HG03039 (cell line): ENCODE measurements around the gene AFF3.
"Not testable (repeated sequence)": the region's sequence is repeated elsewhere in the genome, so short reads cannot be mapped to it uniquely, and the experiment has no call there.

ENCODE experiments used
- ATAC-seq: cut with Tn5 transposase; IDR thresholded peaks from one replicate; pipeline ENCODE4 v1.9.1; 2021; ENCODE audit warnings: mild to moderate bottlenecking, moderate library complexity; ENCODE audit not compliant: unreplicated experiment

The AFF3 gene

GRCh38 chr2:99974275-99974674 lies 168.1 kb downstream of the AFF3 start:
- no peak for ATAC-seq

- ATAC-seq = no peak
Observed at GRCh38 chr2:99971326-99971900, 171.0 kb downstream of the AFF3 start.

DNA sequence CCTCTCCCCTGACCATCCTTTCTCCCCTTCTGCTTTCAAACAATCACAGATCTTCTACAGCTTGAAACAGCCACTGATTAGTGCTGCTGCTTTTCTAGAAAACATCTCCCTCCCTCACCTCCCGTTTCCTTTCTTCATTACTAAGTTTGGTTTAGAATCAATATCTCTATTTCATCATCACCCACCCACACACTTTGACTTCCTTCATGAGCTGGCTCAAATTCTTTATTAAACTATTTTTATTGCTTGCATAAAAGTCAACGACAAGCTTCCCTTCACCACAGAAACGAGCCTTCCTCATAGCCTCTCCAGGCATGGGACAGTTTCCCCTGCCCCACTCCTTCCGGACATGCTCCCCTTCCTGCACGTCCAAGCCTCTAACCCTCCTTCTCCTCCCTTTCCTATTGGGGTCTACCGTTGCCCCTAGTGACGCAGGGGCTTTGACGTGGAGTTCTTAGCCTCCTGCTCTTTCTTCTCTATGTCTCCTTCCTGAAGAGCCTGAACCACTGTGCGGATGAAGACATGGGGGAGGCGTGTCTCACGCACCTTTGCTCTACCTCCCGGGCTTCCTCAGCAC lies 172.0 kb downstream of the AFF3 start:
- no peak for ATAC-seq

DNA sequence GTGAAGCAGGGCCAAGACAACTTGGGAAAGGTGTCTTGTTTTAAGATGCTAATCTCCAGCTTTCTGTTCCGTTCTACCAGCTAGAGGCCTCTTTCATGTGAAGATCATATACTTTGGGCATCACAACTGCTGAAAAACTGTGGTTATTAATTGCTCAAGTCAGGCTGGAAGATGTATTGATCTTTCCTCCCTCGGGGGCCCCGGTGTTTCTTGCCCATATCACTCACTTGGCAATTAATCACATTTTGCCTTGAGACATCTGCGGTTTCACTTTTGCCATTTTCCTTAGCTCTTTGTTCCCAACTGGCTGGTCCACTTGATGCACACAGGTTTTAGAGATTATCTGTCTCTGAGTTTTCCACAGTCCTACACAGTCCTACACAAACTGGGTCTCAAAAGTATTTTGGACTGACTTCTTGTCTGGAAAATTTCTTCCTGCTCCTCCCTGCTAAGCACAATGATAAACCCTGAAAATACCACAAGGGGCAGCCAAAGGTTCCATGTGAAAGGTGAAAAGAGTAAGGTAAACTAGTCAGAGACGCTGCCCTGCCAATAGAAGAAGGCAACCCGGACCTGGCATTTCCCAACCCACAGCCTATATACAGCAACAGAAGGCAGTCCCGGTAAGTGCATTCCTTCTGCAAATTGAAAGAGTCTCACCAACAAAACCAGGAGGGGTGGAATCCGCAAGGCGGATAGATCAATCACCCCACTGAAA lies 181.0 kb downstream of the AFF3 start:
- no peak for ATAC-seq

DNA sequence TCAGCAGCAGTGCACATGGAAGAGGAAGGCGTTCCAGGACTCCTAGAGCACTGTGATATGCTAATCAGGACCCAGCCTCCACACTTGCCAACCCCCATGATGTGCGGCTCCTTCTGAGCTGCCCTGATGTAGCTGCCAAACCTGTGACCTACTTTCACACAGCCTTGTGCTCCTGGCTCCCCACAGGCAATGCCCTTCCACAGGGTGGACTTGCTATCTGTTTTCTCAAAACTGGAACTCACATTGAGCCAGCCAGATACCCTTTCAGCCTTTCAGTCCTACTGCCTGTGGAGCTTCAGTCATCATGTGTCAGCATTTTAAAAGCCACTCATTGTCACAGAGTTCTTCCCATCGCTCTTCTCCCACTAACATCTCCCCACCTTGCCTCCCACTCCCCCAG lies 181.6 kb downstream of the AFF3 start:
- ATAC-seq = no peak

DNA sequence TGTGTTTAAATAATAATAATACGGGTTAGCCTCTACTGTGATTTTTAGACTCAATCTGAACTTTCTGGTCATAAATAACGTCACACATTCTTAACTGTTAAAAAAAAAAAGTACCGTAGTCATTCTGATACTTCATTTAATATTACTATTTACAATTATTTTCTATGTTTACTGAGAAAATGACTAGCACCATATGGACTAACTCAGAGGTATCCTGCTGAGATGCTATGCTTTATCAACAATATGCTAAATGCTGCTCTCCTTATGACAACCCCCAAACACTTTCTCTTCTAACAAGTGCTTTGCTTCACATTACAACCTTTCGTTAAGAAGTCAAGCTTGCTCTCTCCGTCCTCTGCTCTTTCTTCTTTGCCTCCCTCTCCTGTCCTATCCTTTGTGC lies 182.1 kb downstream of the AFF3 start:
- no peak for ATAC-seq

DNA sequence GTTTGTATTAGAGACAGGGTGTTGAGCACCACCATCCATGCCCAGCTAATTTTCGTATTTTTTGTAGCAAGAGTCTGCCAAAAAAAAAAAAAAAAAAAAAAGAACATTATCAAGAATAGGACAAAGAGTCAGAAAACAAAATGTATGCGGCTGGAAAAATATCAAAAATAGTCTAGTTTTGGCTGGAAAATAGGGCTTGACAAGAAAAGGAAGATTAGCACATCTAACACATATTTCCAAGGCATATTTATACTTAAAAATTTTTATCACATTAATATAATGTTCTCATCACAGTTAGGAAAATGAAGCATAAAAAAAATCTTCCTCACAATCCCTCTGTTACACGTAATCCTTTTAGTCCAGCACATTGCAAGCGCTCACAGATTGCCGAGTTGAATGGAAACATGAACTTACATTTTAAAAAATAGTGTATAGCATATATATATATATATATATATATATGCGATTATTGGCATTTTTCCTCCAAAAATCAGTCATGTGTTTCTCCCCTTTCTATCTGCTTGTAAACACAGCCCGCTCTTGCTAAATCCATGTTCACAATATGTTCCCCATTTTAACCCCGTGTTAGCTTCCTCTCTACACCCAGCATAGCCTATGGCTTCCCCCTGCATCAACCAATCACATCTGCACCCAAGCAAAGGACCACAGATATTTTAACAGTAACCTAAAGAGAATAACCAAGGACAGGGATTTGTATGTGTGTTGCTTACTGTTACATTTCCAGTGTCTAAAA lies 183.0 kb downstream of the AFF3 start:
- ATAC-seq = no peak

DNA sequence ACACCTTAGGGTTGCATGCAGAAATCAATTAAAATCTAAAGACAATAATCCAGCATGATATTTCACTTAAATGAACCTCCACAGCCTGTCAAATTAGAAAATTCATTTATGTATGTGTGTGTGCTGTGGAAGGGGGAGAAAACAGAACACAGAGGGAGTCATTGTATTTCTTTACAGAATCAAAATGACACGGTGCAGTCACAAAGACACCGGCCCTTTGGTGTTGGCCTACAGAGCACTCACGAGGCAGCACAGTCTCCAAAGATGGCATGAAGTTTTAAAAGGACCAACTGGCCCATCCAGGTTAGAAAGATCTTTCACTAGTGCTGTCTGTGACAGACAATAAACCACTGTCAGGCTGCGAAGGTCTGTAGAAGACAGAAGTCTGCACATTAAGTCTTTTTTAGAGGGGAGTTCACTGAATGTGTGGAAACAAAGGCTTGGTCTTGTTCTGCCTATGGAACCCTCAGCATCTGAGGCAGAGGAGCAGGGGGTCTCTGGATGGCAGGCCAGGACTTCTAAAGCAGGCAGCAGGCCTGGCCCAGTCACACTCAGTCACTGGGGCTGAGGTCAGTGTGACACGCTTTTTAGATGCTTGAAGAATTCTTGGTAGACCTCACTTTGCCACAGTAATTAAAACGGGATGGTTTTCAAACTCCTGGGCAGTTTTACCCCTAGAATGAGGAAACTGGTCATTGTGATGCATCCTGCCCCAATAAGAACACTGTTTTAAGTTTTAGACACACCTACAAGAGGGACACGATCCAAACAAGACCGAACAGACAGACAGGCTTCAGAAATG lies 184.9 kb downstream of the AFF3 start:
- ATAC-seq = no peak

DNA sequence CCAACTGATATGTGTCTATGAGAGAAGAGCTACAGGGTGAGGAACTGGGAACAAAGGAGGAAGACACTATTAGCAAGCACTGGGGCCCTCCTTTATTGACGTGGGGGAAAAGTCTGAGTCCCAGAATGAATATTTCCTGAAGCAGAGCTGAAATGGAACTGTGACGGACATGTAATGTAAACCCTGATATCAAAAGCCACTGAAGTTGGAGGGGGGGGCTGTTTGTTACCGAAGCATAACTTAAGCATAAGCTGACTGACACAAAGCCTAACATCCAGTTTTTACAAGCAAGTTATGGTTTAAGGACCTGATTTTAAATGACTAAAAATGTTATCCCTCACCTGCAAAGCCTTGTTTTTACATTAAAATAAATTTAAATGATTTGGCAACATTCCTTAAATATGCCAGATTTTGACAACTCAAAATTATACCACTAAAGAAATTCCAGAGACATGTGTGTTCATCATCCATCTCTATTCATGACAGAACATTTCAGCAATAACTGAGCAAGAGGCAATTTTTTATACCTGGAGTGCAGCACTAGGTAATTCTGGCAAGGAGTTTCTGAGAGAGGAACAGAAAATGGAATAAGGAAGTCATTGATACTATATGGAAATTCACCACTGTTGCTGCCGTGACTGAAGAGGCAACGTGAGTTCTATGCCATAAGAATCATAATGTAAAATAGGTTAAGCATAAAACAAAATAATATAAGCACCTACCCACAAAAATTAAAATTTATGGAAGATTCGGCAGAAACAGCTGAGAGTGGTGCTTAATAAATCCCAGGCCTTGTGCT lies 186.0 kb downstream of the AFF3 start:
- no peak for ATAC-seq

DNA sequence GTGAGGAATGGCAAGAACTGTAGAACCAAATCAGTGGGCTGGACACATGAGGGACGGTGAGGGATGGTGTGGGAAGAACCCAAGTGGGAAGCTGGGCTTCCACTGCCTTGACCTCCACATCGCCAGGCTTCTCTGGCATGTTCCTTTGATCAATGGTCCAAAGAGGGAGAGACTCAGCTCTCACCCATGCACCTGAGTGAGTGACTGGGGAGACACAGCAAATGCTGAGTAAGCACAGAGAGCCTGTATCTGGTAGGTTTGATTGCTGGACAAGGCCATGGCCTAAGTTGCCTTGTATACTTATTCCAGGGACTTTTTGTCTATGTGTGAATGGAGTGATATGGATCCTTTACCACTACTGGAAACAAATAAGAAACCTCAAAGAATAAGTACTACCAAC lies 188.6 kb downstream of the AFF3 start:
- no peak for ATAC-seq

GRCh38 chr2:99949963-99950362 lies 192.4 kb downstream of the AFF3 start:
- no peak for ATAC-seq

DNA sequence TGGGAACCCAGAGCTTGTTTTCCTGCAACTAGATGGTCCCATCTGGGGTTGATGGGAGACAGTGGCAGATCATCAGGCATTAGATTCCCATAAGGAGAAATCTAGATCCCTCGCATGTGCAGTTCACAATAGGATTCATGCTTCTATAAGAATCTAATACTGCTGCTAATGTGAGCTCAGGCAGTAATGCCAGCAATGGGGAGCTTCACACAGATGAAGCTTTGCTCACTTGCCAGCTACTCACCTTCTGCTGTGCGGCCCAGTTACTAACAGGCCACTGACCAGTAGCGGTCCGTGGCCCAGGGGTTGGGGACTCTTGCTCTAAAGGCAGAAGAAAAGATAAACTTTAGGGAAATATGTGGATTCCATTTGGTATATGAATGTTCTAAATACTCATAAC lies 192.9 kb downstream of the AFF3 start:
- ATAC-seq = no peak

DNA sequence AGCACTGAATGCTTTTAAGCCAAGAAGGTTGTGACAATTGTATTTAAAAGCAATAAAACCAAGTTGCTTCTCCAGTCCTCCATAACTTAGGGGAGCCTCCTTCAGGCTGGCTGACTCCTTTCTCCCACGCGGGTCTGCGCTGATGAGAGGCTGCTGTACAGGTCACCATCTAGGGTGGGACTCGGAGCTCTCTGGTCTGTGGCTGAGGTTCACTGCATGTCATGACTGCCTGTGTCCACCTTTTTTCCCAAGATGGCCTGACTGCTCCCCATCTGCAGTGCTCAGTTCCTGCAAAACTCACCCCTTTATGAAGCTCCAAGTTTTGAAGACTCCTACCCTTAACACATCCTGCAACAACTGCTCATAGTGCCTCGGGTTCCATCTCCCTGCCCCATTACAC lies 194.4 kb downstream of the AFF3 start:
- no peak for ATAC-seq

- not testable (repeated sequence) for ATAC-seq
Observed at GRCh38 chr2:99947366-99947765, 195.0 kb downstream of the AFF3 start.

DNA sequence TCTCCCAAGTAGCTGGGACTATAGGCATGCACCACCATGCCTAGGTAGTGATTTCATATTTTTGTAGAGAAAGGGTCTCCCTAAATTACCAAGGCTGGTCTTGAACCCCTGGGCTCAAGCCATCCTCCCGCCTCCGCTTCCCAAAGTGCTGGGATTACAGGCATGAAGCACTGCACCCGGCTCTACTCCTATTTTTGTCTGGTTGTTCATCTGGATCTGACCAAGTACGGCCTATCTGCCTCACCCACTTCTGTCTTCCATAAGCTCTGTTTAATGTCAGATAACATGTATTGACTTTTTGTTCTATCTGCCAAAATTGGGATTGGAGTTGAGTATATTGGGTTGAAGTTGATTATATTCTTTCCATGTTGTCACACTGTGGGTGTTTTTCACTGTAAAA lies 198.4 kb downstream of the AFF3 start:
- no peak for ATAC-seq

- ATAC-seq = no peak
Observed at GRCh38 chr2:99942561-99943347, 199.6 kb downstream of the AFF3 start.

DNA sequence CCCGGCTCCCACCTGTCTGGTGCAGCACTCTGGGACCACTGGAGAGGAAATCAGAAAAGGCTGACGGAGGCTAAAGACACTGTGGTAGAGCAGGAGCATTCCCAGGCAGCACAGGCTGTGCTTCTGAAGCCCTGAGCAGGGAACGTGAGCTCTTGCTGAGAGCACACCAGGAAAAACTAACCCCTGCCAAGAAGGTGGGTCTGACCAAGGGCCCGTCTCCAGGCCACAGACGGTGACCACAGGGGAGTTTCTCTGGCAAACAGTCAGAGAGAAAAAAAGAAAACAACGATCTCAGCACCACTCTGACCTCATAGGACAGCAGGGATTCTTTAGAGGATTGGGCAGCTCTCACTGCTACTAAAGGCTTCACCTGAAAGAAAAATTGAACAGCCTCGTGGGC lies 201.4 kb downstream of the AFF3 start:
- ATAC-seq = no peak

DNA sequence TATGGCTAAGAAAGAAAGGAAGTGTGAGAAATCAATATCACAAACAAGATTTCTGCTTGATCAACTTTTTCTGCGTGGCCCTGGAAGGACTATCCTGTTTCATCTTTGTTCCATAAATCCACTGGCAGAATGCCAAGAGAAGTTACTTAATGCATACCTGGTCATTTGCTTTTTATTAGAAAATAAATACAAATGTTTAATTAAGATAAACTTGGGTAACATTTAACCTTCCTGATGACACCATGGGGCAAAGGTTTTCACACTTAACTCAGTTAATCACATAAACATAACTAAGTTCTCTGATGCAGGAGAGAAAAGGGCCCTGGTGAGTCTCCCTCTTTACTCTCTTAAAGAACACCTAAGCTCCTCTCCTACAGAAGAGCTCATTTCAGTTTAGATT lies 203.3 kb downstream of the AFF3 start:
- no peak for ATAC-seq

- ATAC-seq = no peak
Observed at GRCh38 chr2:99938250-99938649, 204.1 kb downstream of the AFF3 start.
